PFSK-1 (cell line): ENCODE measurements around the gene NACAD.

Experiments used
- FOXP2 ChIP-seq: optimal IDR thresholded peaks from 2 replicates; pipeline ENCODE3; 2011; ENCODE audit warnings: borderline replicate concordance, control low read depth, inconsistent platforms; ENCODE audit not compliant: insufficient read depth; ENCODE audit errors: extremely low read length, extremely low read depth
- SIN3A ChIP-seq: IDR thresholded peaks from 2 replicates; pipeline ENCODE4 v1.6.1; 2012; ENCODE audit warnings: mild to moderate bottlenecking, low read length, moderate library complexity, borderline replicate concordance; ENCODE audit not compliant: insufficient read depth

DNA sequence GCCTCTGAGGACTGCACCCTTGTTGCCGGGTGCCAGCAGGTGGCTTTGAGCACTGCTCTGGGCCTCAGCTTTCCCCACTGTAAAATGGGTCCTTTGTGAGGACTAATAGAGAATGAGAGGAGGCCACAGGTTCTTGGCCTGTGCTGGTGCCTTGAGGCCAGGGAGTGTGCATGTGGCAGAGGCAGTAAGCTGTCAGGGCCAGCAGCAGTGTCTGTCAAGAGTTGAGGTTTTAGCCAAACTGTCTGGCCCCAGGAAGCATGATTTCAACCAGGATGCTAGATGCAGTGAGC is 13.5 kb downstream of the NACAD start:
- no peak for TF ChIP-seq SIN3A
- no peak for TF ChIP-seq FOXP2
